H9 (cell line): ENCODE results near the gene FCN2. TPM values are rescaled to one million over a fixed set of nuclear protein-coding genes. Genes with fewer than 3 reads are reported as not detected.

ENCODE experiments used
- DNase-seq: peaks from one replicate; pipeline ENCODE4 v3.0.0-alpha.2; 2017
- H2AFZ ChIP-seq: one replicate; pipeline ENCODE4 v1.6.1; 2013; ENCODE audit warnings: mild to moderate bottlenecking, low read length, control low read depth, moderate library complexity
- H2AK5ac ChIP-seq: 2 replicates; pipeline ENCODE4 v1.6.1; 2013; ENCODE audit warnings: low read length, control low read depth, mixed read lengths; ENCODE audit not compliant: insufficient read length
- H2BK120ac ChIP-seq: one replicate; pipeline ENCODE4 v1.6.1; 2013; ENCODE audit warnings: low read depth, mild to moderate bottlenecking, low read length, control low read depth, inconsistent platforms; ENCODE audit not compliant: poor library complexity, severe bottlenecking
- H2BK12ac ChIP-seq: 2 replicates; pipeline ENCODE4 v1.6.1; 2013; ENCODE audit warnings: low read length, control low read depth, mixed read lengths, low read depth; ENCODE audit not compliant: insufficient read length
- H2BK15ac ChIP-seq: 2 replicates; pipeline ENCODE4 v1.6.1; 2013; ENCODE audit warnings: low read depth, low read length, control low read depth
- H2BK20ac ChIP-seq: one replicate; pipeline ENCODE4 v1.6.1; 2013; ENCODE audit warnings: low read depth, mild to moderate bottlenecking, low read length, control low read depth, inconsistent platforms; ENCODE audit not compliant: poor library complexity, severe bottlenecking
- H2BK5ac ChIP-seq: 2 replicates; pipeline ENCODE4 v1.6.1; 2013; ENCODE audit warnings: low read length, control low read depth, mixed read lengths; ENCODE audit not compliant: insufficient read length
- H3K14ac ChIP-seq: 2 replicates; pipeline ENCODE4 v1.6.1; 2013; ENCODE audit warnings: low read length, control low read depth; ENCODE audit not compliant: insufficient read depth
- H3K18ac ChIP-seq: 2 replicates; pipeline ENCODE4 v1.6.1; 2013; ENCODE audit warnings: low read depth, mild to moderate bottlenecking, mixed read lengths, low read length, control low read depth; ENCODE audit not compliant: insufficient read length
- H3K23ac ChIP-seq: 2 replicates; pipeline ENCODE4 v1.6.1; 2013; ENCODE audit warnings: low read length, control low read depth, mixed read lengths, low read depth; ENCODE audit not compliant: insufficient read length
- H3K23me2 ChIP-seq: 2 replicates; pipeline ENCODE4 v1.6.1; 2013; ENCODE audit warnings: low read depth, mild to moderate bottlenecking, mixed read lengths, low read length, control low read depth; ENCODE audit not compliant: insufficient read length, poor library complexity, severe bottlenecking
- H3K27ac ChIP-seq: 2 replicates; pipeline ENCODE4 v1.5.1; 2013; ENCODE audit warnings: low read length, control low read depth, mixed read lengths, low read depth; ENCODE audit not compliant: insufficient read length
- H3K27me3 ChIP-seq: 2 replicates; pipeline ENCODE4 v1.6.1; 2013; ENCODE audit warnings: low read length, control low read depth, inconsistent platforms; ENCODE audit not compliant: insufficient read depth
- H3K4ac ChIP-seq: 2 replicates; pipeline ENCODE4 v1.6.1; 2013; ENCODE audit warnings: low read depth, mild to moderate bottlenecking, control low read depth, inconsistent platforms, low read length, moderate library complexity
- H3K4me1 ChIP-seq: 2 replicates; pipeline ENCODE4 v1.6.1; 2013; ENCODE audit warnings: low read length, control low read depth, inconsistent platforms; ENCODE audit not compliant: insufficient read depth
- H3K4me2 ChIP-seq: 2 replicates; pipeline ENCODE4 v1.6.1; 2013; ENCODE audit warnings: low read length, control low read depth, mixed read lengths; ENCODE audit not compliant: insufficient read length, insufficient read depth
- H3K56ac ChIP-seq: 2 replicates; pipeline ENCODE4 v1.6.1; 2013; ENCODE audit warnings: low read depth, mild to moderate bottlenecking, mixed read lengths, low read length, control low read depth; ENCODE audit not compliant: insufficient read length
- H3K79me1 ChIP-seq: 2 replicates; pipeline ENCODE4 v1.6.1; 2013; ENCODE audit warnings: low read depth, mild to moderate bottlenecking, moderate library complexity, low read length, control low read depth, inconsistent platforms; ENCODE audit not compliant: insufficient read depth, poor library complexity, severe bottlenecking
- H3K79me2 ChIP-seq: 2 replicates; pipeline ENCODE4 v1.6.1; 2013; ENCODE audit warnings: low read length, control low read depth, inconsistent platforms; ENCODE audit not compliant: insufficient read depth
- H3K9ac ChIP-seq: 2 replicates; pipeline ENCODE4 v1.6.1; 2013; ENCODE audit warnings: low read length, control low read depth, mixed read lengths; ENCODE audit not compliant: insufficient read length; ENCODE audit errors: extremely low read depth
- H3K9me3 ChIP-seq: one replicate; pipeline ENCODE4 v1.6.1; 2013; ENCODE audit warnings: low read depth, low read length, inconsistent platforms; ENCODE audit not compliant: control insufficient read depth
- H3T11ph ChIP-seq: one replicate; pipeline ENCODE4 v1.6.1; 2013; ENCODE audit warnings: mild to moderate bottlenecking, low read length, control low read depth, inconsistent platforms
- H4K20me1 ChIP-seq: one replicate; pipeline ENCODE4 v1.6.1; 2013; ENCODE audit not compliant: control insufficient read depth, insufficient read length, insufficient read depth
- H4K5ac ChIP-seq: 2 replicates; pipeline ENCODE4 v1.6.1; 2013; ENCODE audit warnings: low read depth, mild to moderate bottlenecking, mixed read lengths, low read length, control low read depth; ENCODE audit not compliant: insufficient read length
- H4K8ac ChIP-seq: replicated peaks from 2 replicates; pipeline ENCODE4 v1.6.1; 2013; ENCODE audit warnings: low read length, control low read depth, mixed read lengths, low read depth; ENCODE audit not compliant: insufficient read length
- H4K91ac ChIP-seq: 2 replicates; pipeline ENCODE4 v1.6.1; 2013; ENCODE audit warnings: low read depth, mild to moderate bottlenecking, moderate library complexity, mixed read lengths, low read length, control low read depth; ENCODE audit not compliant: insufficient read length
- H3K27ac Mint-ChIP-seq, 3 experiments: 2 replicates in 2 of 3; 3 replicates in 1 of 3; pipeline ENCODE4 v1.8.0; 2020 to 2021; ENCODE audit warnings: mixed read lengths in 3 of 3, mild to moderate bottlenecking in 1 of 3, moderate library complexity in 1 of 3
- H3K27me3 Mint-ChIP-seq: 2 replicates; pipeline ENCODE4 v1.8.0; 2021; ENCODE audit warnings: low read depth, mild to moderate bottlenecking, moderate library complexity, mixed read lengths
- H3K36me3 Mint-ChIP-seq, 3 experiments: 2 replicates in 2 of 3; 3 replicates in 1 of 3; pipeline ENCODE4 v1.8.0; 2020 to 2021; ENCODE audit warnings: low read depth in 3 of 3, mixed read lengths in 3 of 3; ENCODE audit not compliant: insufficient read depth in 1 of 3
- H3K4me1 Mint-ChIP-seq, 2 experiments: 2 replicates each; pipeline ENCODE4 v1.8.0; 2020; ENCODE audit warnings: mixed read lengths in 2 of 2
- H3K4me3 Mint-ChIP-seq, 2 experiments: 2 replicates in 1 of 2; 3 replicates in 1 of 2; pipeline ENCODE4 v1.8.0; 2020 to 2021; ENCODE audit warnings: mild to moderate bottlenecking in 2 of 2, mixed read lengths in 2 of 2, moderate library complexity in 1 of 2
- H3K9me3 Mint-ChIP-seq, 2 experiments: 2 replicates in 1 of 2; 3 replicates in 1 of 2; pipeline ENCODE4 v1.8.0; 2020; ENCODE audit warnings: mild to moderate bottlenecking in 2 of 2, mixed read lengths in 2 of 2, moderate library complexity in 1 of 2
- CTCF ChIP-seq: fragments of 200-600 bp; sonication (generic); conservative IDR thresholded peaks from 3 replicates; pipeline ENCODE4 v1.8.0; 2021; ENCODE audit warnings: antibody characterized with exemption, mild to moderate bottlenecking
- WGBS: extraction: QIAGEN DNeasy Blood & Tissue Kit; methylation state at CpG from one replicate; pipeline ENCODE4 v1.1.7; 2013; ENCODE audit warnings: missing lambda C conversion rate, low lambda C conversion rate, mixed read lengths; ENCODE audit not compliant: insufficient read length; ENCODE audit errors: extremely low coverage; 5-methylcytosine and 5-hydroxymethylcytosine counted together
- total RNA-seq: library from RNA; stranded (reverse); gene quantifications from 2 replicates; pipeline ENCODE4 v1.2.1, GENCODE V29; 2021

Gene FCN2
- total RNA-seq, 1 experiment from 2014 or later = not detected

DNA sequence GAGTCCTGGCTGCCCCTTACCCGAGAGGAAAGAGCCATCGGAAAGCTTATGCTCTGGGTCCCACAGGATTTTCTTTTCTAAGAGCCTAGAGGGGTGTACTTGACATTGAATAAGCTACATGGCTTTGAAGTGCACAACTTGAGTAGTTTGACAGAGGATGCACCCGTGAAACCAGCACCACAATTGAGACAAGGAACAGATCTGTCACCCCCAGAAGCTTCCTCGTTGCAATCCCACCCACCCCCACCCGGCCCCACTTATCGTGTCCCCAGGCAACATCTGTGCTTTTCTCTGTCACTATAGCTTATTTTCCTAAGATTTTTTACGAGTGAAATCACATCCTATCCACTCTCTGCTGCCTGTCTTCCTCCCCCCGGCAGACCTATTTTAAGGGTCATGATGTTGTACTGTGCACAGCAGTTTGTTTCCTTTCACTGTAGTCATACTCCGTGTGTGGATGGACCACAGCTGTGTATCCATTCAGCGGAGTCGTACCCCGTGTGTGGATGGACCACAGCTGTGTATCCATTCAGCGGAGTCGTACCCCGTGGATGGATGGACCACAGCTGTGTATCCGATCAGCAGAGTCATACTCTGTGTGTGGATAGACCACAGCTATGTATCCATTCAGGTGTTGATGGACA lies 8.8 kb upstream of the FCN2 start:
- H3T11ph ChIP-seq = no peak overlapping the region
- H2AK5ac ChIP-seq = no peak overlapping the region
- no peak overlapping the region for H3K4me3 Mint-ChIP-seq
- H2BK12ac ChIP-seq = no peak overlapping the region
- no peaks in the 10 kb centered on the region; a peak in 1 of 7 replicates for H3K36me3 Mint-ChIP-seq
- H3K4me2 ChIP-seq = no peak overlapping the region
- H3K56ac ChIP-seq = no peak overlapping the region
- H3K27ac ChIP-seq = no peak overlapping the region
- H4K8ac ChIP-seq = no peak overlapping the region
- no peak overlapping the region for H3K9ac ChIP-seq
- no peaks in the 10 kb centered on the region for H3K79me2 ChIP-seq
- no peak overlapping the region for H3K4ac ChIP-seq
- peaks cover 0 to 4% of the 10 kb centered on the region in 2 experiments; a peak in 1 of 5 replicates for H3K9me3 Mint-ChIP-seq
- H4K5ac ChIP-seq = no peak overlapping the region
- no peaks in the 10 kb centered on the region for H3K27me3 ChIP-seq
- H3K9me3 ChIP-seq = no peaks in the 10 kb centered on the region
- H2AFZ ChIP-seq = no peak overlapping the region
- no peak overlapping the region for H3K14ac ChIP-seq
- no peaks in the 10 kb centered on the region for H4K20me1 ChIP-seq
- H3K27me3 Mint-ChIP-seq = no peaks in the 10 kb centered on the region; the same call in 1 of the 2 replicates
- no peak for TF ChIP-seq CTCF
- H2BK5ac ChIP-seq = no peak overlapping the region
- H3K4me1 ChIP-seq = no peaks in the 10 kb centered on the region
- no peak overlapping the region for H3K18ac ChIP-seq
- H4K91ac ChIP-seq = no peak overlapping the region
- no peaks in the 10 kb centered on the region for H3K4me1 Mint-ChIP-seq
- H3K27ac Mint-ChIP-seq = no peak overlapping the region
- no peak overlapping the region for H2BK15ac ChIP-seq
- no peak overlapping the region for H2BK120ac ChIP-seq
- DNase-seq = no peak
- no peaks in the 10 kb centered on the region for H3K79me1 ChIP-seq
- H3K23me2 ChIP-seq = no peaks in the 10 kb centered on the region
- no peak overlapping the region for H3K23ac ChIP-seq
- H2BK20ac ChIP-seq = no peak overlapping the region
- no CpG with 5 or more reads among the region's 16 CpGs for WGBS
